ENCODE measurements around the gene SGCA. TPM values are rescaled to one million over a fixed set of nuclear protein-coding genes. Genes with fewer than 3 reads are reported as not detected.
A peak's percentile ranks its signal among the peaks of the same experiment; 100 is the strongest.

SGCA gene
- total and polyA plus RNA-seq, 2 of the 13 experiments (the other 11 are each of a cell fraction or from before 2014, with no cell fraction given) = not detected

DNA sequence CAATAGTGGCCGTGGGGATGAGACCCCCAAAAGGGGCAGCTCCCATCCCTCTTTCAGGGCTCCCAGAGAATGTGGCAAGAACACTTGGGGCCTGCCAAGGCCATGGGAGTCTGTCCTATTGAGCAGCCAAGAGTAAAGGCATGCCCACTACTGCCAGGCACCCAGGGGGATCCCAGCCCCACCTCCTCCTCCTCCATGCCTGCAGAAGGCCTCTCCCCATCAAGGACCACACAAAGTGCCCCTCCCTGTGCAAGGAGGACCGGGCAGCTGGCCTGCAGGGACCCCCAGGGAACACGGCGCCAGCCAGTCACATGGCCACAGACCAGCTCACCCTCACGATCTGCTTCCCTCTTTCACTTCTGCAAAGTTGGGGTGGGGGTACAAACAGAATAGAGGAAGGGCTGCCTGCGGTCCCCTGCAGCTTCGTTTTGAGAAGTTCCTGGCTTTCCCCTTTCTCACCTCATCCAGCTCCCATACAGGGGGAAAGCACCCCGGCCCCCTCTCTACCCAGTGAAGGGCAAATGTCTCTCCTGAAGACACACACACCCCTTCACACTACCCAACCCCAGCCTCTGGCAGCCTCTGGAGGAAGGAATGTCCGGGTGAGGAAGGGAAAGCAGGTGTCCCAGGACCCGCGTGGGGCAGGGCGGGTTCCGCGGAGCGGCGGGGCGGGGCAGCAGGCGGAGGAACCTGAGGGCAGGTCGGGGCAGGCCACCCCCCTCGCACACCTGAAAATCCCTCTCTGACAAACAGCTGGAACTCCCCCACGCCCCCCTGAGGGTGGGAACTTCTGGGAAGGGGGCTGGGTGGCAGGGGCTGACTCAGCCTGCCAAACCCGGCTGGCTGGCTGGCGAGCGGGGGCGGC, 17.3 kb upstream of the SGCA start:
- BruUV-seq (replicated peaks) = no TSS peak
- peak overlapping the region; percentile 83 for H3K9ac ChIP-seq (ENCODE audit: insufficient read depth, low read depth, low read length)
- H2AFZ ChIP-seq (ENCODE audit: low read length) = no peak overlapping the region
- peaks cover 11% of the 10 kb centered on the region; the same call in 1 of the 2 replicates for H4K20me1 ChIP-seq (ENCODE audit: insufficient read depth, low read length)
- peak overlapping the region; percentile 100 for H3K4me2 ChIP-seq (ENCODE audit: low read depth, low read length)
- DNase-seq (ENCODE audit: low spot score) = peak; percentile 51
- no peaks in the 10 kb centered on the region; a peak in 2 of 5 replicates for H3K27me3 ChIP-seq (ENCODE audit: control insufficient read depth in 1 of 2, insufficient read depth in 2 of 2, low read length in 2 of 2)
- ChIA-PET POLR2A (interaction anchor here (1.0 to 3.0 kb wide), 3 partner anchors 37 to 54 kb away, joined by 4 to 10 read pairs (median 8); partner anchors contain the start of gene PDK2), CTCF (ENCODE audit: low intra/inter-chr PET ratio, low total read pairs) (no interaction called here)
- H3K79me2 ChIP-seq (ENCODE audit: insufficient read depth, low read length) = peaks cover 25% of the 10 kb centered on the region
- no peaks in the 10 kb centered on the region for H3K9me3 ChIP-seq (ENCODE audit: low read length)
- H3K4me3 ChIP-seq (replicated peaks in 1 of 3; ENCODE audit: insufficient read depth in 1 of 3, low read depth in 2 of 3, low read length in 3 of 3) = peak overlapping the region; percentile 70 to 86 (median 84)
- peak; percentile 23 for ATAC-seq
- 5% methylated on average over 12 of the region's 25 CpGs for WGBS (ENCODE audit: low lambda C conversion rate)
- peak overlapping the region; percentile 95 for H3K27ac ChIP-seq (ENCODE audit: extremely low read length, insufficient read depth, low read length)
- peaks cover 17 to 21% of the 10 kb centered on the region in 2 experiments for H3K36me3 ChIP-seq (replicated peaks in 1 of 2; ENCODE audit: control insufficient read depth in 1 of 2, insufficient read depth in 2 of 2, low read length in 2 of 2)
- H3K4me1 ChIP-seq (ENCODE audit: insufficient read depth, low read length) = peaks cover 57% of the 10 kb centered on the region
- in situ Hi-C loops (cut with HindIII; ENCODE audit: extremely low pct_ligation_motif_present, low pct_unique_long_range_greater_than_20kb) = no loop called here
- no peak for FAIRE-seq
- intact Hi-C loops (cut with micrococcal nuclease; ENCODE audit: unreplicated experiment) = loop anchor here (1.0 kb wide), 1 partner anchor 8 kb away; no protein-coding TSS in a partner anchor
- TF ChIP-seq SRSF1 (optimal IDR thresholded peaks at IDR 0.05; ENCODE audit: low read depth, low read length) (no peak), KLF12 (CRISPR knock-in tag; IDR thresholded peaks at IDR 0.05; ENCODE audit: borderline replicate concordance) (no peak), SIX4 (CRISPR knock-in tag; IDR thresholded peaks at IDR 0.05) (no peak), ZNF850 (CRISPR knock-in tag; conservative IDR thresholded peaks at IDR 0.05) (no peak), ZNF224 (CRISPR knock-in tag; IDR thresholded peaks at IDR 0.05) (peak; percentile 23; the same call in 1 of the 2 replicates), ZNF367 (CRISPR knock-in tag; IDR thresholded peaks at IDR 0.05; ENCODE audit: borderline replicate concordance) (no peak), CC2D1A (CRISPR knock-in tag; IDR thresholded peaks at IDR 0.05) (no peak), TAF15 (IDR thresholded peaks at IDR 0.05; ENCODE audit: low read depth, low read length, poor library complexity, severe bottlenecking) (no peak), HOXA7 (CRISPR knock-in tag; IDR thresholded peaks at IDR 0.05) (no peak), MTF2 (CRISPR knock-in tag; IDR thresholded peaks at IDR 0.05; ENCODE audit: borderline replicate concordance) (no peak), MAFG (CRISPR knock-in tag; IDR thresholded peaks at IDR 0.05) (no peak), DMAP1 (CRISPR knock-in tag; IDR thresholded peaks at IDR 0.05) (no peak), KLF6 (CRISPR knock-in tag; IDR thresholded peaks at IDR 0.05) (no peak), CHCHD3 (CRISPR knock-in tag; IDR thresholded peaks at IDR 0.05) (no peak), NFYB (CRISPR knock-in tag; IDR thresholded peaks at IDR 0.05) (no peak), MXD4 (CRISPR knock-in tag; IDR thresholded peaks at IDR 0.05) (no peak), GLMP (CRISPR knock-in tag; IDR thresholded peaks at IDR 0.05; ENCODE audit: borderline replicate concordance) (no peak), PHF8 (CRISPR knock-in tag; IDR thresholded peaks at IDR 0.05) (0 out of 2 replicates have a peak, but pooled peaks have one; percentile 20), SMYD3 (CRISPR knock-in tag; IDR thresholded peaks at IDR 0.05) (no peak)
- TF ChIP-seq, protein P1, sequence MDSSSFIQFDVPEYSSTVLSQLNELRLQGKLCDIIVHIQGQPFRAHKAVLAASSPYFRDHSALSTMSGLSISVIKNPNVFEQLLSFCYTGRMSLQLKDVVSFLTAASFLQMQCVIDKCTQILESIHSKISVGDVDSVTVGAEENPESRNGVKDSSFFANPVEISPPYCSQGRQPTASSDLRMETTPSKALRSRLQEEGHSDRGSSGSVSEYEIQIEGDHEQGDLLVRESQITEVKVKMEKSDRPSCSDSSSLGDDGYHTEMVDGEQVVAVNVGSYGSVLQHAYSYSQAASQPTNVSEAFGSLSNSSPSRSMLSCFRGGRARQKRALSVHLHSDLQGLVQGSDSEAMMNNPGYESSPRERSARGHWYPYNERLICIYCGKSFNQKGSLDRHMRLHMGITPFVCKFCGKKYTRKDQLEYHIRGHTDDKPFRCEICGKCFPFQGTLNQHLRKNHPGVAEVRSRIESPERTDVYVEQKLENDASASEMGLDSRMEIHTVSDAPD (CRISPR knock-in tag; IDR thresholded peaks at IDR 0.05) = no peak
- TF ChIP-seq, protein P2, sequence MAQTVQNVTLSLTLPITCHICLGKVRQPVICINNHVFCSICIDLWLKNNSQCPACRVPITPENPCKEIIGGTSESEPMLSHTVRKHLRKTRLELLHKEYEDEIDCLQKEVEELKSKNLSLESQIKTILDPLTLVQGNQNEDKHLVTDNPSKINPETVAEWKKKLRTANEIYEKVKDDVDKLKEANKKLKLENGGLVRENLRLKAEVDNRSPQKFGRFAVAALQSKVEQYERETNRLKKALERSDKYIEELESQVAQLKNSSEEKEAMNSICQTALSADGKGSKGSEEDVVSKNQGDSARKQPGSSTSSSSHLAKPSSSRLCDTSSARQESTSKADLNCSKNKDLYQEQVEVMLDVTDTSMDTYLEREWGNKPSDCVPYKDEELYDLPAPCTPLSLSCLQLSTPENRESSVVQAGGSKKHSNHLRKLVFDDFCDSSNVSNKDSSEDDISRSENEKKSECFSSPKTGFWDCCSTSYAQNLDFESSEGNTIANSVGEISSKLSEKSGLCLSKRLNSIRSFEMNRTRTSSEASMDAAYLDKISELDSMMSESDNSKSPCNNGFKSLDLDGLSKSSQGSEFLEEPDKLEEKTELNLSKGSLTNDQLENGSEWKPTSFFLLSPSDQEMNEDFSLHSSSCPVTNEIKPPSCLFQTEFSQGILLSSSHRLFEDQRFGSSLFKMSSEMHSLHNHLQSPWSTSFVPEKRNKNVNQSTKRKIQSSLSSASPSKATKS (CRISPR knock-in tag; IDR thresholded peaks at IDR 0.05) = no peak
